ENCODE data around the gene PRKCA.
A peak's percentile ranks its signal among the peaks of the same experiment; 100 is the strongest.

DNA sequence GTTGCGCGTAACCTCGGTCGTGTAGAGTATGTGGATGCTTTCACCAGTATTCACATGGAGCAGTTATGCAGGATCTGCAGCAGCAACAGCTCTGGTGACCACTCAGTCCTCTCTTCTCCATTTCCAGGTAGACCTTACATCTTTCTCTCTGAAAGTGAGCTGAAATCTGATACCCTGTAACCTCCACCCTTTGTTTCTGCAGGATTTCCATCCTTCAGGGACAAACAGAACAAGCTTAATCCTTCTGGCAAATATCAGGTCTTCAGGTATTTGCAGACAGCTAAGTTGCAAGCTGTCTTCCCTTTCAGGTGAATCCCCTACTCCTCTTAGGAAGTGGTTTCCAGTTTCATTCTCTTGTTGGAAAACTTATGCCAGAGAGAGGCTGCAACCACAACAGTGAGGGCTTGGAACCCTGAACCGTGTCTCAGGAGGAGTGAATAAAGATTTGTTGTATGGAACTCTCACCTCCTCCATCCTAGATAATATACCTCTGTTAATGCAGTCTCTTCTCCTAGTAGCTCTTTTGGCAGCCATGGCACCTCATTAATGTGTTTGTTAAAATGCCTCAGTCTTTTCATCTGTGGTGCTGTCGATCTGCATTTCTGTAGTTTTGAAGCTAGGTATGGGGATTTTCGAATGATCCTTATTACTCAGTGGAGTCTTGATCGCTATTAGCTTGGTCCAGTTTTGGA, 172.5 kb downstream of the PRKCA start:
- TF ChIP-seq SIN3B (IDR thresholded peaks at IDR 0.05; ENCODE audit: low read length) (no peak), TBP (CRISPR knock-in tag; IDR thresholded peaks at IDR 0.05) (no peak), FOXM1 (CRISPR knock-in tag; IDR thresholded peaks at IDR 0.05) (no peak), POLR2AphosphoS5 (IDR thresholded peaks at IDR 0.05; ENCODE audit: low read depth, low read length) (no peak), NONO (IDR thresholded peaks at IDR 0.05) (no peak), NONO (CRISPR knock-in tag; conservative IDR thresholded peaks at IDR 0.05) (no peak), NR2F1 (CRISPR knock-in tag; IDR thresholded peaks at IDR 0.05) (no peak), MED8 (CRISPR knock-in tag; IDR thresholded peaks at IDR 0.05; ENCODE audit: insufficient replicate concordance) (no peak), EP300 (IDR thresholded peaks at IDR 0.05; ENCODE audit: low read depth in 2 of 2, low read length in 2 of 2) (peak in 1 of 2 experiments; percentile 12; a peak in 1 of 4 replicates), EP300 (CRISPR knock-in tag; IDR thresholded peaks at IDR 0.05; ENCODE audit: borderline replicate concordance) (no peak)
- TF ChIP-seq, protein P1, sequence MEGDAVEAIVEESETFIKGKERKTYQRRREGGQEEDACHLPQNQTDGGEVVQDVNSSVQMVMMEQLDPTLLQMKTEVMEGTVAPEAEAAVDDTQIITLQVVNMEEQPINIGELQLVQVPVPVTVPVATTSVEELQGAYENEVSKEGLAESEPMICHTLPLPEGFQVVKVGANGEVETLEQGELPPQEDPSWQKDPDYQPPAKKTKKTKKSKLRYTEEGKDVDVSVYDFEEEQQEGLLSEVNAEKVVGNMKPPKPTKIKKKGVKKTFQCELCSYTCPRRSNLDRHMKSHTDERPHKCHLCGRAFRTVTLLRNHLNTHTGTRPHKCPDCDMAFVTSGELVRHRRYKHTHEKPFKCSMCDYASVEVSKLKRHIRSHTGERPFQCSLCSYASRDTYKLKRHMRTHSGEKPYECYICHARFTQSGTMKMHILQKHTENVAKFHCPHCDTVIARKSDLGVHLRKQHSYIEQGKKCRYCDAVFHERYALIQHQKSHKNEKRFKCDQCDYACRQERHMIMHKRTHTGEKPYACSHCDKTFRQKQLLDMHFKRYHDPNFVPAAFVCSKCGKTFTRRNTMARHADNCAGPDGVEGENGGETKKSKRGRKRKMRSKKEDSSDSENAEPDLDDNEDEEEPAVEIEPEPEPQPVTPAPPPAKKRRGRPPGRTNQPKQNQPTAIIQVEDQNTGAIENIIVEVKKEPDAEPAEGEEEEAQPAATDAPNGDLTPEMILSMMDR (CRISPR knock-in tag; IDR thresholded peaks at IDR 0.05), result no peak
- TF ChIP-seq, protein P2, sequence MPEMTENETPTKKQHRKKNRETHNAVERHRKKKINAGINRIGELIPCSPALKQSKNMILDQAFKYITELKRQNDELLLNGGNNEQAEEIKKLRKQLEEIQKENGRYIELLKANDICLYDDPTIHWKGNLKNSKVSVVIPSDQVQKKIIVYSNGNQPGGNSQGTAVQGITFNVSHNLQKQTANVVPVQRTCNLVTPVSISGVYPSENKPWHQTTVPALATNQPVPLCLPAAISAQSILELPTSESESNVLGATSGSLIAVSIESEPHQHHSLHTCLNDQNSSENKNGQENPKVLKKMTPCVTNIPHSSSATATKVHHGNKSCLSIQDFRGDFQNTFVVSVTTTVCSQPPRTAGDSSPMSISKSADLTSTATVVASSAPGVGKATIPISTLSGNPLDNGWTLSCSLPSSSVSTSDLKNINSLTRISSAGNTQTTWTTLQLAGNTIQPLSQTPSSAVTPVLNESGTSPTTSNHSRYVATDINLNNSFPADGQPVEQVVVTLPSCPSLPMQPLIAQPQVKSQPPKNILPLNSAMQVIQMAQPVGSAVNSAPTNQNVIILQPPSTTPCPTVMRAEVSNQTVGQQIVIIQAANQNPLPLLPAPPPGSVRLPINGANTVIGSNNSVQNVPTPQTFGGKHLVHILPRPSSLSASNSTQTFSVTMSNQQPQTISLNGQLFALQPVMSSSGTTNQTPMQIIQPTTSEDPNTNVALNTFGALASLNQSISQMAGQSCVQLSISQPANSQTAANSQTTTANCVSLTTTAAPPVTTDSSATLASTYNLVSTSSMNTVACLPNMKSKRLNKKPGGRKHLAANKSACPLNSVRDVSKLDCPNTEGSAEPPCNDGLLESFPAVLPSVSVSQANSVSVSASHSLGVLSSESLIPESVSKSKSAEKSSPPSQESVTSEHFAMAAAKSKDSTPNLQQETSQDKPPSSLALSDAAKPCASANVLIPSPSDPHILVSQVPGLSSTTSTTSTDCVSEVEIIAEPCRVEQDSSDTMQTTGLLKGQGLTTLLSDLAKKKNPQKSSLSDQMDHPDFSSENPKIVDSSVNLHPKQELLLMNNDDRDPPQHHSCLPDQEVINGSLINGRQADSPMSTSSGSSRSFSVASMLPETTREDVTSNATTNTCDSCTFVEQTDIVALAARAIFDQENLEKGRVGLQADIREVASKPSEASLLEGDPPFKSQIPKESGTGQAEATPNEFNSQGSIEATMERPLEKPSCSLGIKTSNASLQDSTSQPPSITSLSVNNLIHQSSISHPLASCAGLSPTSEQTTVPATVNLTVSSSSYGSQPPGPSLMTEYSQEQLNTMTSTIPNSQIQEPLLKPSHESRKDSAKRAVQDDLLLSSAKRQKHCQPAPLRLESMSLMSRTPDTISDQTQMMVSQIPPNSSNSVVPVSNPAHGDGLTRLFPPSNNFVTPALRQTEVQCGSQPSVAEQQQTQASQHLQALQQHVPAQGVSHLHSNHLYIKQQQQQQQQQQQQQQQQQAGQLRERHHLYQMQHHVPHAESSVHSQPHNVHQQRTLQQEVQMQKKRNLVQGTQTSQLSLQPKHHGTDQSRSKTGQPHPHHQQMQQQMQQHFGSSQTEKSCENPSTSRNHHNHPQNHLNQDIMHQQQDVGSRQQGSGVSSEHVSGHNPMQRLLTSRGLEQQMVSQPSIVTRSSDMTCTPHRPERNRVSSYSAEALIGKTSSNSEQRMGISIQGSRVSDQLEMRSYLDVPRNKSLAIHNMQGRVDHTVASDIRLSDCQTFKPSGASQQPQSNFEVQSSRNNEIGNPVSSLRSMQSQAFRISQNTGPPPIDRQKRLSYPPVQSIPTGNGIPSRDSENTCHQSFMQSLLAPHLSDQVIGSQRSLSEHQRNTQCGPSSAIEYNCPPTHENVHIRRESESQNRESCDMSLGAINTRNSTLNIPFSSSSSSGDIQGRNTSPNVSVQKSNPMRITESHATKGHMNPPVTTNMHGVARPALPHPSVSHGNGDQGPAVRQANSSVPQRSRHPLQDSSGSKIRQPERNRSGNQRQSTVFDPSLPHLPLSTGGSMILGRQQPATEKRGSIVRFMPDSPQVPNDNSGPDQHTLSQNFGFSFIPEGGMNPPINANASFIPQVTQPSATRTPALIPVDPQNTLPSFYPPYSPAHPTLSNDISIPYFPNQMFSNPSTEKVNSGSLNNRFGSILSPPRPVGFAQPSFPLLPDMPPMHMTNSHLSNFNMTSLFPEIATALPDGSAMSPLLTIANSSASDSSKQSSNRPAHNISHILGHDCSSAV (CRISPR knock-in tag; IDR thresholded peaks at IDR 0.05; ENCODE audit: borderline replicate concordance), result no peak

All from HepG2 (cell line).